ENCODE measurements around the gene RUSC1. TPM values are rescaled to one million over a fixed set of nuclear protein-coding genes. Genes with fewer than 3 reads are reported as not detected.

RUSC1 gene
- total RNA-seq, 2 donors from 2014 or later = 68.4 to 113 TPM

GRCh38 chr1:155318082-155318481 is 2.6 kb upstream of the RUSC1 start:
- intact Hi-C loops (cut with DNase I) = no loop called here
- Histone ChIP-seq H3K27me3 (no peaks in the 10 kb centered on the region), H3K9ac (ENCODE audit: low read depth in 2 of 2, low read length in 2 of 2) (no peak overlapping the region), H3K4me1 (peaks cover 13% of the 10 kb centered on the region), H3K27ac (no peak overlapping the region), H3K4me3 (no peak overlapping the region), H3K9me3 (no peaks in the 10 kb centered on the region), H3K36me3 (no peaks in the 10 kb centered on the region)
- no peak for DNase-seq
- no peak for TF ChIP-seq CTCF (IDR thresholded peaks at IDR 0.05)

GRCh38 chr1:155319536-155319935 is 1.2 kb upstream of the RUSC1 start:
- no peak overlapping the region for H3K27ac ChIP-seq
- no peaks in the 10 kb centered on the region for H3K36me3 ChIP-seq
- no peaks in the 10 kb centered on the region for H3K9me3 ChIP-seq
- DNase-seq = no peak
- no peaks in the 10 kb centered on the region for H3K27me3 ChIP-seq
- intact Hi-C loops (cut with DNase I) = no loop called here
- peaks cover 13% of the 10 kb centered on the region for H3K4me1 ChIP-seq
- no peak overlapping the region for H3K4me3 ChIP-seq
- TF ChIP-seq CTCF (IDR thresholded peaks at IDR 0.05) = no peak
- peak overlapping the region; percentile 19 to 27 for H3K9ac ChIP-seq (ENCODE audit: low read depth in 2 of 2, low read length in 2 of 2)

GRCh38 chr1:155320252-155320651 is 442 bp upstream of the RUSC1 start:
- H3K36me3 ChIP-seq = no peaks in the 10 kb centered on the region
- intact Hi-C loops (cut with DNase I) = loop anchor here (5.0 kb wide), 2 partner anchors 43 to 68 kb away; partner anchors contain the start of gene HCN3
- peak overlapping the region; percentile 25 for H3K4me3 ChIP-seq
- H3K27me3 ChIP-seq = no peaks in the 10 kb centered on the region
- peak overlapping the region in 1 of 2 donors; percentile 52 for H3K9ac ChIP-seq (ENCODE audit: low read depth in 2 of 2, low read length in 2 of 2)
- peak overlapping the region; percentile 96 for H3K27ac ChIP-seq
- no peaks in the 10 kb centered on the region for H3K9me3 ChIP-seq
- DNase-seq = no peak
- peaks cover 14% of the 10 kb centered on the region for H3K4me1 ChIP-seq
- TF ChIP-seq CTCF (IDR thresholded peaks at IDR 0.05) = no peak

GRCh38 chr1:155321639-155322503 is 1.2 kb downstream of the RUSC1 start:
- no peaks in the 10 kb centered on the region for H3K27me3 ChIP-seq
- no peaks in the 10 kb centered on the region for H3K36me3 ChIP-seq
- peak overlapping the region; percentile 83 for H3K4me3 ChIP-seq
- no peaks in the 10 kb centered on the region for H3K9me3 ChIP-seq
- DNase-seq = peak; percentile 41
- peaks cover 20% of the 10 kb centered on the region for H3K4me1 ChIP-seq
- intact Hi-C loops (cut with DNase I) = loop anchor here (5.0 kb wide), 2 partner anchors 45 to 70 kb away; partner anchors contain the start of gene HCN3
- peak overlapping the region; percentile 96 for H3K27ac ChIP-seq
- peak overlapping the region; percentile 57 to 71 for H3K9ac ChIP-seq (ENCODE audit: low read depth in 2 of 2, low read length in 2 of 2)
- TF ChIP-seq CTCF (IDR thresholded peaks at IDR 0.05) = no peak

- Histone ChIP-seq H3K36me3 (no peaks in the 10 kb centered on the region), H3K4me1 (peaks cover 20% of the 10 kb centered on the region), H3K9ac (ENCODE audit: low read depth in 2 of 2, low read length in 2 of 2) (peak overlapping the region; percentile 71 to 73), H3K9me3 (no peaks in the 10 kb centered on the region), H3K27me3 (no peaks in the 10 kb centered on the region), H3K4me3 (peak overlapping the region; percentile 83), H3K27ac (peak overlapping the region; percentile 96)
- DNase-seq = peak; percentile 41
- TF ChIP-seq CTCF (IDR thresholded peaks at IDR 0.05) = no peak
- intact Hi-C loops (cut with DNase I) = loop anchor here (5.0 kb wide), 2 partner anchors 45 to 70 kb away; partner anchors contain the start of gene HCN3
These were observed 1.9 kb downstream of the RUSC1 start for GRCh38 chr1:155322571-155322952.

Measured in colonic mucosa (tissue), 4 donors.